Panc1 (cell line): Measurements from ENCODE around the gene ZDHHC19. TPM values are rescaled to one million over a fixed set of nuclear protein-coding genes. Genes with fewer than 3 reads are reported as not detected.

Experiments used
- ATAC-seq: fragments of 200-7000 bp; cut with Tn5 transposase; 2 replicates; pipeline ENCODE4 v1.9.1; 2020; ENCODE audit warnings: mild to moderate bottlenecking, moderate library complexity
- BruUV-seq: library from RNA; stranded (reverse); fragments of 400-500 nt; replicated peaks from 2 replicates; lab custom pipeline; 2021; lab: Mats Ljungman, UMichigan
- CTCF ChIA-PET: fragments of 300-600 bp; sonication (Branson Sonifier 250); formaldehyde crosslinking; loops from one replicate; lab custom pipeline; 2022; ENCODE audit warnings: antibody characterized with exemption; lab: Charles Lee
- POLR2A ChIA-PET: fragments of 300-600 bp; sonication (Branson Sonifier 250); formaldehyde crosslinking; loops from one replicate; lab custom pipeline; 2022; ENCODE audit warnings: antibody characterized with exemption; lab: Charles Lee
- DNase-seq: peaks from one replicate; pipeline ENCODE4 v3.0.0-alpha.2; 2010; ENCODE audit warnings: low read depth, low spot score
- H3K27ac ChIP-seq: 2 replicates; pipeline ENCODE4 v1.5.1; 2011; ENCODE audit warnings: mild to moderate bottlenecking, low read length, inconsistent platforms
- H3K27me3 ChIP-seq: fragments of 200-500 bp; sonication (Bioruptor generic); 2 replicates; pipeline ENCODE4 v1.6.0; 2014; ENCODE audit warnings: low read length, inconsistent platforms; ENCODE audit not compliant: control insufficient read depth, insufficient read depth
- H3K36me3 ChIP-seq: fragments of 200-500 bp; sonication (Bioruptor generic); 2 replicates; pipeline ENCODE4 v1.5.1; 2014; ENCODE audit warnings: inconsistent platforms, mild to moderate bottlenecking, low read length, moderate library complexity; ENCODE audit not compliant: control insufficient read depth, insufficient read depth
- H3K4me1 ChIP-seq: 2 replicates; pipeline ENCODE4 v1.5.1; 2011; ENCODE audit warnings: inconsistent platforms, mild to moderate bottlenecking, low read length, moderate library complexity; ENCODE audit not compliant: control insufficient read depth, insufficient read depth
- H3K4me3 ChIP-seq, 2 experiments: 2 replicates each; pipeline ENCODE4 v1.5.1; 2011 to 2012; ENCODE audit warnings: low read depth in 2 of 2, low read length in 2 of 2, mild to moderate bottlenecking in 2 of 2, inconsistent platforms in 1 of 2, moderate library complexity in 1 of 2
- H3K9me3 ChIP-seq: fragments of 200-500 bp; sonication (Bioruptor generic); 2 replicates; pipeline ENCODE4 v1.5.1; 2014; ENCODE audit warnings: low read depth, mild to moderate bottlenecking, inconsistent platforms, low read length, moderate library complexity; ENCODE audit not compliant: control insufficient read depth, insufficient read depth
- CTCF ChIP-seq: fragments of 450-650 bp; IDR thresholded peaks from 2 replicates; pipeline ENCODE4 v1.5.1; 2017; ENCODE audit warnings: mild to moderate bottlenecking
- POLR2AphosphoS5 ChIP-seq: IDR thresholded peaks from 2 replicates; pipeline ENCODE4 v1.6.1; 2012; ENCODE audit warnings: mild to moderate bottlenecking, low read depth, low read length, moderate library complexity
- REST ChIP-seq, 2 experiments: IDR thresholded peaks; 2 replicates each; pipeline ENCODE4 v1.6.1; 2011 to 2012; ENCODE audit warnings: low read depth in 2 of 2, control low read depth in 1 of 2, low read length in 1 of 2, mild to moderate bottlenecking in 1 of 2, moderate library complexity in 1 of 2; ENCODE audit not compliant: insufficient read depth in 1 of 2
- SIN3A ChIP-seq: IDR thresholded peaks from 2 replicates; pipeline ENCODE4 v1.6.1; 2012; ENCODE audit warnings: low read depth, mild to moderate bottlenecking, low read length, moderate library complexity, borderline replicate concordance; ENCODE audit not compliant: insufficient read depth
- TCF7L2 ChIP-seq: IDR thresholded peaks from 2 replicates; pipeline ENCODE4 v1.6.1; 2011; ENCODE audit warnings: mild to moderate bottlenecking, low read depth, low read length, inconsistent platforms
- in situ Hi-C: cut with HindIII; loops from 2 replicates; pipeline ENCODE4 v1.10.0; 2016; ENCODE audit warnings: low sequenced_read_pairs, low pct_unique_long_range_greater_than_20kb
- intact Hi-C: fragments of 100-400 bp; cut with micrococcal nuclease; formaldehyde crosslinking; loops from one replicate; pipeline ENCODE4 v1.10.0; 2022; ENCODE audit not compliant: unreplicated experiment
- total RNA-seq: library from RNA; stranded (reverse); gene quantifications from one replicate; pipeline ENCODE4 v1.2.1, GENCODE V29; 2021; ENCODE audit not compliant: unreplicated experiment

Gene ZDHHC19
- total RNA-seq, 1 experiment from 2014 or later, result 0.33 TPM

GRCh38 chr3:196149375-196149774 lies 61.8 kb downstream of the ZDHHC19 start:
- Histone ChIP-seq H3K4me3 (no peak overlapping the region), H3K27ac (no peak overlapping the region), H3K4me1 (no peaks in the 10 kb centered on the region), H3K36me3 (no peaks in the 10 kb centered on the region), H3K9me3 (no peaks in the 10 kb centered on the region), H3K27me3 (no peaks in the 10 kb centered on the region)
- ATAC-seq (no peak), DNase-seq (no peak)
- intact Hi-C loops (no loop called here), in situ Hi-C loops (no loop called here)
- POLR2A ChIA-PET, result no interaction called here
- TF ChIP-seq POLR2AphosphoS5 (no peak), SIN3A (no peak), CTCF (no peak), TCF7L2 (no peak), REST (IDR thresholded peaks at IDR 0.05; ENCODE audit: insufficient read depth in 1 of 2, low read depth in 2 of 2, low read length in 1 of 2) (no peak)
- CTCF ChIA-PET, result interaction anchor here (0.6 kb wide), 1 partner anchor 76 kb away, joined by 11 read pairs; no protein-coding TSS in a partner anchor
- BruUV-seq, result no TSS peak

Other genes starting within 250 kb of the ZDHHC19 start
- 604 TPM for gene TFRC, start 129.3 kb downstream of the ZDHHC19 start, total RNA-seq
- gene SLC51A, start 5.1 kb upstream of the ZDHHC19 start, total RNA-seq, result not detected
- gene PCYT1A, start 76.3 kb upstream of the ZDHHC19 start, total RNA-seq, result 96.8 TPM
- gene DYNLT2B, start 106.8 kb upstream of the ZDHHC19 start, total RNA-seq, result 41.4 TPM
- gene TM4SF19, start 127.0 kb upstream of the ZDHHC19 start, total RNA-seq, result not detected
- gene UBXN7, start 221.0 kb upstream of the ZDHHC19 start, total RNA-seq, result 61.7 TPM